Coronary artery (tissue), 2 donors: ENCODE results near the gene KRT77.

Source experiments
- DNase-seq: peaks from one replicate; pipeline ENCODE4 v3.0.0-alpha.2; 2017; ENCODE audit warnings: low spot score
- H3K27ac ChIP-seq, 2 donors: fragments of 200-600 bp; sonication (generic); one replicate each; pipeline ENCODE4 v1.5.1; 2016 to 2019
- H3K4me3 ChIP-seq: fragments of 200-600 bp; sonication (generic); 2 replicates; pipeline ENCODE4 v1.5.1; 2016; ENCODE audit warnings: mild to moderate bottlenecking, moderate library complexity
- TF ChIP-seq, protein P1 (sequence below): fragments of 200-600 bp; sonication (generic); IDR thresholded peaks from one replicate; pipeline ENCODE4 v1.5.1; 2019; ENCODE audit warnings: antibody characterized with exemption

KRT77 gene

DNA sequence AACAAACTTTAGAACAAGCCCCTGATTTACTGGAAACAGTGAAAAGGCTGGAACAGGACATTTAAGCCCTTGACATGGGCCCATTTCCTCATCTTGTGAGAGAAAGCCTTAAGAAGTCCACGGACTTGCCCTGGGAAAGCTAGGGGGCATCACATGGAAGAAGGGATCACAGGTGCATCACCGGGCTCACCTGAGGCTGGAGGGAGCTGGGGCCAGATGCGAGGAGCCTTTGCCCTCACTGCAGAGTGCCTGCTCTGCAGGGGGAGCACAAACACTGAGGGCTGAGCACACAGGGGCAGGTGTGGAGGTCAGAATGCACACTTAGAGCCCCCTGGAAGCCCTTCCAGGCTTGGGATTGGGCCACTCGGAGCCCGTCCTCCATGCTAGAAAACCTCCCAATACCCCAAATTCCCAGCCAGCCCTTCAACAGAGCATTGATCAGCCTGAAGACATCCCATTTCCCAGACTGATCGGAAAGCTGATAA is 17.9 kb downstream of the KRT77 start:
- Histone ChIP-seq H3K4me3 (no peak overlapping the region), H3K27ac (no peak overlapping the region)
- TF ChIP-seq, protein P1, sequence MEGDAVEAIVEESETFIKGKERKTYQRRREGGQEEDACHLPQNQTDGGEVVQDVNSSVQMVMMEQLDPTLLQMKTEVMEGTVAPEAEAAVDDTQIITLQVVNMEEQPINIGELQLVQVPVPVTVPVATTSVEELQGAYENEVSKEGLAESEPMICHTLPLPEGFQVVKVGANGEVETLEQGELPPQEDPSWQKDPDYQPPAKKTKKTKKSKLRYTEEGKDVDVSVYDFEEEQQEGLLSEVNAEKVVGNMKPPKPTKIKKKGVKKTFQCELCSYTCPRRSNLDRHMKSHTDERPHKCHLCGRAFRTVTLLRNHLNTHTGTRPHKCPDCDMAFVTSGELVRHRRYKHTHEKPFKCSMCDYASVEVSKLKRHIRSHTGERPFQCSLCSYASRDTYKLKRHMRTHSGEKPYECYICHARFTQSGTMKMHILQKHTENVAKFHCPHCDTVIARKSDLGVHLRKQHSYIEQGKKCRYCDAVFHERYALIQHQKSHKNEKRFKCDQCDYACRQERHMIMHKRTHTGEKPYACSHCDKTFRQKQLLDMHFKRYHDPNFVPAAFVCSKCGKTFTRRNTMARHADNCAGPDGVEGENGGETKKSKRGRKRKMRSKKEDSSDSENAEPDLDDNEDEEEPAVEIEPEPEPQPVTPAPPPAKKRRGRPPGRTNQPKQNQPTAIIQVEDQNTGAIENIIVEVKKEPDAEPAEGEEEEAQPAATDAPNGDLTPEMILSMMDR, result no peak
- no peak for DNase-seq

DNA sequence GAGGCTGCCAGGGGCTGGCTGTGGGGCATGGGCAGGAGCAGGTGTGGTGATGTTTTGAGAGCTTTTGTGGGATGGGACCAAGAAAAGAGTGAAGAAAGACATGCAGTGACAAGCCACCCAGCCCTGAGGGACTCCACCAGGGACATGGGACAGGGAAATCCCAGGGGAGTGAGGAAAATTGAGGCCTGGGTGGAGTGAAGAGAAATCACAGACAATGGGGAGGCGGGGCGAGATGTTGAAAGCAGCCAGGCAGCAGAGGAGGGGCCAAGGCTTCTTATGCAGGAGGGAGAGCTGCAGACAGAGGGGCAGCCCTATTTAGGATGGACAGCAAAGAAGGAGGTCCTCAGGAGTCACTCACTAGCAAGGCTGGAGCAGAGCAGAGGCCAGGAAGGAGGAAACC is 18.9 kb downstream of the KRT77 start:
- H3K4me3 ChIP-seq, result no peak overlapping the region
- no peak overlapping the region for H3K27ac ChIP-seq
- no peak for DNase-seq
- TF ChIP-seq, protein P1, result no peak

DNA sequence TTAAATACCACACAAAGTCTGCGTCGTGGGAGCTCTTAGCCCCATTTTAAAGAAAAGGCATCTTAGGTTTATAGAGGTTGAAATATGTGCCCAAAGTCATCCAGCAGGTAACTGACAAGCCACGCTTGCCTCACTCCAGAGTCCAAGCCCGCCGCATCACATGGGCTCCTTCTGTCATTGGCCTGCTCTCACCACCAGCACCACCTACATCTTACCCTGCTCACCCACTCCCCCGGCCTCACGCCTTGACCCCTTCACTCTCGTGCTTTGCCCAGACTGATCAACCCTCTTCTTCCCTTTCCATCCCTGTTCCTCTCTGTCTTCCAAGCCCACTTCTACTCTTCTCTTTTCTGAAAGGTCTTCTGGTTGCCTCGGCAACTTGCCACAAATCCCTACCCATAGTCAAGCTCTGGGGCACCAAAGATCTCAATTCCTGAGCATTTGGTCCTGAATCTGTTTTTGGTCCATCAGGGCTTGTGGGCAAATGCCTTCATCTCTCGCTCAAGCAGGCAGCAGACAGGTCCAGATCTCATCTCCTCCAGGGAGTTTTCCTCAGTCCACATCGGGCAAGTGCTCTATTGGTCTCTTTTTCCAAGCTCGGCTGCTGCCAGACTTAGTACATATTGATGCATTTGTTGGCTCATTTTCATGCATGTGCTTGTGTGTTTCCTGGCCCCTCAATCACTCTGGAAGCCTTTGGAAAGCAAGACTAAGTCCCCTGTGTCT is 19.6 kb downstream of the KRT77 start:
- no peak overlapping the region for H3K27ac ChIP-seq
- no peak for DNase-seq
- no peak overlapping the region for H3K4me3 ChIP-seq
- TF ChIP-seq, protein P1, result no peak

DNA sequence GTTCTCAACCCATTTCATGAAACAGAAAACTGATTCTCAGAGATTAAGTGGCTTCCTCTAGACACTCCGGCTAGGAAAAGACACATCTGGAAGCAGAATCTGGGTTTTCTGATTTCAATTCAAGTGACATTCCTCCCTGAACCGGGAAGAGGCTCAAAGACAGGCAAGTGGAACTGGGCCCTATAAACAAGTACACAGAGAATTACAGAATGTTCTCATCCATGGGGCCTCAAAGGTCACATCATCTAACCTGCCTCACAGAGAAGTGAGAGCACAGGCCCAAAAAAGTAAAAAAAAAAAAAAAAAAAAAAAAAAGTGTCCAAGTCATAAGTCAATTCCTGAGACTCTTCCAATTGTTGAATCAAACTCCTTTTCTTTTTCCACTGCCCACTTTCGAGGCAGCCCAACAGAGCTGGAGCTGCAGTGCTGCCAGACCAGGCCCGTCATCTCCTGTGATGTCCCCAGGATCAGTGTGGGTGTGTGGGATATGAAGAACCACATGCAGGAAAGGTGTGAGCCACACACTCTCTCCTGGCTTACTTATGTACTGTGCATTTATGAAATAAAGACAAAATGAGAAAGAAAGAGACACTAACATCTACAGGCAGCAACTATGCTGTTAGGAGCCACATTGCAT is 20.3 kb downstream of the KRT77 start:
- TF ChIP-seq, protein P1, result no peak
- no peak overlapping the region for H3K4me3 ChIP-seq
- no peak for DNase-seq
- no peak overlapping the region for H3K27ac ChIP-seq

DNA sequence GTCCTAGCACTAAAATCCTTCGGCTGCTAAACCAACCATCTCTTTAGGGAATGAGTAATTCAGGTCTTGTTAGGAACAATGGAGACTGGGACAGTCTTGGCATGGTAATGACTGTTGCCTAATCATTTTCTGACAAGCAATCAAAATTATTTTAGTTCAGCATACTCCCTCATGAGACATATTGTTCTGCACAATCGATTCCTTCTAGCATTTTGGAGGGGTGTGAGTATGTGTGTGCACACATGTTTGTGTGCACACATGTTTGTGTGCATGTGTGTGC is 21.0 kb downstream of the KRT77 start:
- no peak overlapping the region for H3K27ac ChIP-seq
- TF ChIP-seq, protein P1, result no peak
- no peak for DNase-seq
- no peak overlapping the region for H3K4me3 ChIP-seq

DNA sequence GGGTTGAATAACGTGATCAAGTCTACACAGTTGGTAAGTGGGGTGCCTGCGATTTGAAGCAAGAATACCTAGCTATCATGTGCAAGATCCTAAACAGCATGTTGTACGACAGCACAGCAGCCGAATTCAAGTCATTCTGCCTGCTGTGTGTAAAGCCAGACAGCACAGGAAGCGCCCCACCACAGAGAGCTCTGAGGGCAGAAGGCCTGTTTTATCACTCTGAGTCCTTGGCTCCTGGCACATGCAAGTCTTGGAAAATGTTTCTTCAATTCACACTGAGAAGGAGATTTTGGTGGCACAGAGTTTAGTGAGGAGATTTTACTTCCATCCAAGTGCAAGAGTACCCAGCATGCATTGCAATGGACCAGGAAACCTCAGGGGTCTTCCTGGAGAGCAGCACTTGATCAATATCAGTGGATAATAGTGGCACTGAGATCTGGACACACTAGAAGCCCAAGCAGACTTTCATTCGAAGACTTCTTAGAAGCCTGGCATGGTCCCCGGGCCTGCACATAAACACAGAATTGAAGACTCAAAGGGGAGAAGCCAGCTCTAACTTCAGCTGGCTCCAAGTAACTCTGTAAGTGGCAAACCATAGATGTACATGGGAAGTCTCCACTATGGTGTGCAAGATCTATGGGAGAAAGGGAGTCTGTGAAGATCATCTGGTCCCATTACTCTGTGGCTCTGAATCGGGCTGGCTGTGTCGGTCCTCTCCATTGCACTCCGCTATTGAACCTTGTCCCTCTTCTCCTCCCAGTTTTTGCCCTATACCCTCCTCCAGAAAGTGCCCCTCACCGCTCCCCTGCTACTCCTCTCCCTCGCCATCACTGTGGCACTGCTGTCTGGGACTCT is 21.6 kb downstream of the KRT77 start:
- Histone ChIP-seq H3K27ac (no peak overlapping the region), H3K4me3 (no peak overlapping the region)
- no peak for DNase-seq
- TF ChIP-seq, protein P1, result no peak
